HUDEP-2 (cell line): Measurements from ENCODE around the gene PARD3.

Experiments
- DNase-seq, 76 experiments: peaks; one replicate each; lab custom pipeline; 2025; ENCODE audit not compliant: unreplicated experiment in 76 of 76; lab: John Stamatoyannopoulos, UW

PARD3 gene

GRCh38 chr10:34131152-34131551 is 683.9 kb downstream of the PARD3 start:
- no peak for DNase-seq

- DNase-seq = no peak
Observed at GRCh38 chr10:34127676-34128075, 687.4 kb downstream of the PARD3 start.

- no peak for DNase-seq
Observed at GRCh38 chr10:34126371-34127151, 688.5 kb downstream of the PARD3 start.

DNA sequence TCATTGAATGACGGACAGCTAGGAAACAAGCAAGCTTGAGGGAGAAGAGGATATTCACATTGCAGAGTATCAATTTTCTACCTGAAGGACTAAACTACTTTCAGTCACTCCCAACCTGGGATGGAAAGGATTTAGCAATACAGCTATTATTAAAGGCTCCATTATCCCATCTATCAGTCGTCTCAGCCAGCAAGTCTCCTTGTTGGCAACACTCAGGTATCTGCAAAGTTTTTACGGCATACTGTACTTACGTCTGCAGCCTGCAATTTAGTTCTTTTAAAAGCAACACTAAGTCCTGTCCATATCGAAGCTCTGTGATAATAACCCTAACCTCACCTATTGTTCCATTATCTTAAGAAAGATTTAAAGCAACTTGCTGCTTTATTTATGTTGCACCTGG is 689.4 kb downstream of the PARD3 start:
- no peak for DNase-seq

- no peak for DNase-seq
Observed at GRCh38 chr10:34124522-34125035, 690.5 kb downstream of the PARD3 start.

- no peak for DNase-seq
Observed at GRCh38 chr10:34121781-34122622, 693.1 kb downstream of the PARD3 start.

DNA sequence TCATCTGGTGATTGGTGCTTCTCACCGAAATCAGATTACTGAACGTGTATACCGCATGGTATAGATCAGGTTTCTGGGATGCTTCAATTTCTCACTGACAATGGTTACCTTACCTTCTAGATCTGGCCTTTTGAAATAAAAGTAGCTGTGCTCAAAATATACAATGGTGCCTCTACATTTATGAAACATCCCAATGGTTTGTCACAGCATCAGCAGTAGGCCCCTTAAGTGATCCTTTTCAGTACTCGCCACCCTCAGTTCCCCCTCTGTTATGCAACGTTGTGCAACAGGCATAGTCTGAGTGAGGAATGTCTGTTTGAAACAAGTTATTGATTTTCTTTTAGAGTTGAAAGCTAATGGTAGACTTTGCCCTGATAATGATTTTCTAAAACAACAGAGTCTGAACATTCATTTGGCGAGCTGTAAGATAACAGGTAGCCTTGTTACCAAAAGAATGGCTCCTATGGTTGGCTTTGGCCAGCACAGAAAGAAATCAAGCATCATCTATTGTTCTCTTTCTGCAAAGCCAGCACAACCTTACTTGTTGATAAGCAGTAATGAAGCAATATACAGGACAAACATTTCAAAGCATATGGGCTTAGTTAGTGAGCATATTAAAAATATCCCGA is 693.9 kb downstream of the PARD3 start:
- DNase-seq = no peak

DNA sequence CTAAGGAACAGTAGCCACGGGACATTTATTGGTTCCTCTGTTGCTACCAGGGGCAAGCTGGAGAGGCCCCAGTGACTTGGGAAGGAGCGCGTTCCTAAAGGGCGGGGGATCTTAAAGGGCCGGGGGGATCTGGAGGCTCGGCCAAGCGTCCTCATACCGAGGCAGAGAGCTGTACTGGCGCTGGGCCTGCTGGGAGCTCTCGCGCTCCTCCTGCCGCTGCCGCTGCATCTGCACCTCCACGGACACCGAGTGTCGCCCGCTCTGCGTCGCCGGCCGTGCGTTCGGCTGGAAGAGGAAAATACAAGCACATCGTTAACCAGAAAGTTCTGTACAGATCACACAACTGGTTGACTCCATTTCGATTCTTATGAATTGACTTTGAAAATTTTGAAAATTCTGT is 695.6 kb downstream of the PARD3 start:
- DNase-seq = no peak

DNA sequence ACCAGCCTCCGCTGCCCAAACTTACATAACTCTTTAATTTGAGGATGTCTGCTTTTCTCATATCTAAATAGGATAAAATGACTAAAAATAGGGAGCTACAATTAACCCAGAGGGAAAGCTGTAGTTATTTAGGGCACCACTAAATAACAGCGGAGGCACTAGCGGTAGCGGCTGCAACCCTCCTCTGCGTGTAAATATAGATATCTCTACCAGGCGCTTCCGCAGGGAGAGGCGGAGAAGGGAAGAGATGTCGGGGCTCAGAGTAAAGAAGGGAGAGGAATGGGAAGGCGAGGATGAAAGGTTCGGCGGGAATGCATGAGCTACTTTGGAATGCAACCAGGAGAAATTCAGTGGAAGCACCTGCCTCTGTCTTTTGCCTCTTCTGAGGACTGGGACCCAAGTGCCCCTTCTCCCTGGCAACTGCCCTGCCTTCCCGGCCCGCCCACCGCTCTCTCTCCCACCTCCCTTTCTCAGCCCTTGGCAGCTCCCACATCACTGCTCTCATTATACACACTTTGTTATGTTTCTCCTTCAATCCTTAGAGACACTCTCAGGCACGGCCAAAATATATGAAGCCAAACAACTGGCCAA is 698.3 kb downstream of the PARD3 start:
- no peak for DNase-seq

DNA sequence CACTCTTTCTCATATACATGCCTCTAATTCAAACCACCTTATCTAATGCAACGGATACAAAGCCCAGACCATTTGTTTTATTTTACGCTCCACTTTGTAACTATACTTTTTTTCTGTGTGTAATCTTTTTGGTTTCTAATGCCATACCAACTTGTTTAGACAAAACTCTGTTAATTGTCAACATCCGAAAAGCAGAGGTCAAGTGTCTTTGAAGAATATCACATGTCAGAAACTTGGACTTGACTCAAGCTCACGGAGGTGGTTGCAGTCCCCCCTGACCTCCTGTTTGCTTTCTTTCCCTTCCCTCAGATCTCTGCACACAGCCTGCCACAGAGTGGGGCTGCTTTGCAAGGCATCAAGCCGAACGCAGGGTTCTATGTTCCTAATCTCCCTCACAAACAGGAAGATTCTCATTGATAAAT is 698.9 kb downstream of the PARD3 start:
- DNase-seq = no peak

- no peak for DNase-seq
Observed at GRCh38 chr10:34114914-34115313, 700.2 kb downstream of the PARD3 start.

GRCh38 chr10:34113504-34114225 is 701.4 kb downstream of the PARD3 start:
- no peak for DNase-seq

DNA sequence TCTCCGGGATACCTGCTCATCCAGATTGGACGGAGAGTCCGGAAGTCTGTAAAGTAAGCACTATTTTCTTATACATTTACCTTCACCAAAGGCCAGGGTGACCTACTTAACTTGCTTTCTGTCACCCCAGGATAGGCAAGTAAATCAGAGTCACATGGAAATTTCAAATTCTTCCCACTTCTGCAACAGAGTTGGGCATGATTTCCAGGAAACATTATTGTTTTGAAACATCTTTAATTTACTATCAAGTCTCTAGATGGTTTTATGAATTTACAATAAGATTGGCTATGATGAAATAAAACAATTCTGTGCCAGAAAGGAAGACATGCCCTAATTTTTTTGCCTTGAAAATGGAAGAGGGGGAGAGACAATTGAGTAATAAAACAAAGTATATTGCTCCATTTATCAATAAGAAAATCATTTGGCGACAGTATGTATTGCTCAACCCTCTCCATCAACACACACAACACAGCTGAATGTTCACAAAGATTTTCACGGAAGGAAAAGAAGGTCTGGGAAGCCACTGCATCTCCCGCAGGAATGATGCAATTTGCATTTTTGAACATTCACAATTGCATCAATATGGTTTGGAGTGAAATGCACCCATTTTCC is 702.8 kb downstream of the PARD3 start:
- DNase-seq = no peak

DNA sequence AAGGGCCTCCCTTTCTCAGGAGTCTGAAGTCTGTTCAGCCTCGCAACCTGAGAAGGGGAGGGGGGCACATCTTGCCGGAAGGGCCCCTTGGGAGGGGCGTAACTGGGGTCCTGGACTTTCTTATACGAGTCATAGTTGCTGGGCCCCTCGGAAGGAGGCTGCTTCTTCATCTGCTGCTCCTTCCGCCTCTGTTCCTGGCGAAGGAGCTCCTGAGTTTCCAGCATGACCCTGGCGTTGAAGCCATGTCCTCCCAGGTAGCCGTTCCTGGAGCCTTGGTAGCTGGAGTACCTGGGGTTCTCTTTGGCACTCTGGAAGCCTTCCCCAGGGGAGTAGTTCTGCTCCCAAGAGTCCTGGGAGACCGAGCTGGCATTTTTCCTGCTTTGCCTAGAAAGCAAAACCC is 703.9 kb downstream of the PARD3 start:
- DNase-seq = no peak

GRCh38 chr10:34109952-34110702 is 705.0 kb downstream of the PARD3 start:
- no peak for DNase-seq

- no peak for DNase-seq
Observed at GRCh38 chr10:34109495-34109894, 705.6 kb downstream of the PARD3 start.

DNA sequence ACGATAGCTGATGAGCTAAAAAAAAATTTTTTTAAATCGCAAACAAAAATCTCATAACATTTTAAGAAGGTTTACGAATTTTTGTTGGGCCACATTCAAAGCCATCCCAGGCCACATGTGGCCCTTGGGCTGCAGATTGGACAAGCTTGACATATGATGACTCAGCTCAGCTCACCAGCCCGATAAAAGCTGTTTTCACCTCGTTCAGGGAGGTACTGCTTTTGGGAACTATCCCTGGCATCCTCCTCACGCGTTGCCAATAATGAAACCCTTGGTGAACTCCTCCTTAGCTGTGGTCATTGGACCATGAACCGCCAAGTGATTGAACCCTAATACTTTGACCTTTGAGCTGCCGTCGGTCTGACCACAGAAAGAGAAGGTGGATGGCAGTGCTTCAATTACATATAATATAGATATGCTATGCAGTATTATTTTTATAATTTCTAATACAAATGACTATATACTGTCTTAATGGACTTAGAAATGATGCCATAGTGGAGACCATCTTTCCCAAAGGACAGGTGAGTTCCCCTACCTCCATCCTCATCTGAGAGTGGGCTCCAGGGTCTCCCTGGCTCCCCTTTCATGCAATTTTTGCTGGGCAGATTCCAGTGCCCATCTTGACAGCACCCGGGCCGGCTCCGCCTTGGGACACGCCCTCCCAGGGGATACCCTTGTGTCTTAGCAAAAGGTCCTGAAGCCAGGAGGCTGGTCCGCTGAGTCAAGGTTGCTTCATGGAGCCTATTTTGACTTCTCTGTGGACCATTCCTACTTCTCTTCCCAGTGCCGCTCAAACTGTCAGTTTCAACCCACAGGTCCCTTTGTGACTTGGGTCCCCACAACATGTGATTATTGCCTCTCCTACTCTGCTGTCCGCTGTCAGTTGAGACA is 707.2 kb downstream of the PARD3 start:
- DNase-seq = no peak

GRCh38 chr10:34106356-34106885 is 708.7 kb downstream of the PARD3 start:
- no peak for DNase-seq
